NAMALWA (cell line): ENCODE data around the gene OSBPL9.
A peak's percentile ranks its signal among the peaks of the same experiment; 100 is the strongest.

Experiments used
- DNase-seq: peaks from one replicate; pipeline ENCODE4 v3.0.0-alpha.2; 2015; ENCODE audit warnings: low spot score

Gene OSBPL9

DNA sequence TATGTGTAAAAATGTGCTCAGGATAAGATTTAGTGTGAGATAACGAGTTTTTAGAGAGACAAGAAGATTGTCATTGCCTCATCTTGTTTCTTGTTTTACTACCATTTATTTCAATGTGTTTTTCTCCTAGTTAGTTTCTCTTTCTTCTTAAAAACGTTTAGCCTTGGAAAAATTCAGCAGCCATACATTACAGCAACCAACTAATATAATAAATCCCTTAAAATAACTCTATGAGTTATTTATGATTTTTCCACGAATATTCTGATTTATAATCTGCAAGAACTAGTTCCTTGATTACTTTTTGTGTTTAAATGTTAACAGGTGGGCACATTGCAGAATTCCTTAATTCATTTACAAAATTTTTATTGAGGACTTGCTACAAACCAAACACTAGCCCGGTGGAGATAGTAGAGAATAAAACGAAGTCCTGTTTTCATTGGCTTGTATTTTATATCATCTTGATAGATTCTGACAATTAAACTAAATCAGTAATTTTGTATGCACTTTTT, 118.9 kb downstream of the OSBPL9 start:
- no peak for DNase-seq

DNA sequence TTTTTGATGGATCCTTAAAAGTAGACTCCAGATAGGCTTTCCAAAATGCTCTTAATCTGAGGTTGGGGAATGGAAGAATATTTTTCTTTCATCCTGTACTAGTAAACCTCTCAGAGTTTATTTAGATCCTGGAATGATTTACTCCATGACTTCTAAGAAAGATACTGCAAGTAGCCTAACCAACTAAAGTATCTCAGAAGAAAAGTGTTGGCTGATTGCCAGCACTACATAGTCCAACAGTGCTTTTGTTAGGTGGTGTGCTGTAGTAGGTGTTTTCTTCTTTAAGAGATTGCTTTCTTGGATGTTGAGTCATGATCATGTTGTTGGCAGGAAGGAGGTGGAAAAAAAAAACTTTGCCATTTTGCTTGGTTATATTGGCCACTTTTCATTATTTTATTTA, 119.8 kb downstream of the OSBPL9 start:
- peak; percentile 31 for DNase-seq

DNA sequence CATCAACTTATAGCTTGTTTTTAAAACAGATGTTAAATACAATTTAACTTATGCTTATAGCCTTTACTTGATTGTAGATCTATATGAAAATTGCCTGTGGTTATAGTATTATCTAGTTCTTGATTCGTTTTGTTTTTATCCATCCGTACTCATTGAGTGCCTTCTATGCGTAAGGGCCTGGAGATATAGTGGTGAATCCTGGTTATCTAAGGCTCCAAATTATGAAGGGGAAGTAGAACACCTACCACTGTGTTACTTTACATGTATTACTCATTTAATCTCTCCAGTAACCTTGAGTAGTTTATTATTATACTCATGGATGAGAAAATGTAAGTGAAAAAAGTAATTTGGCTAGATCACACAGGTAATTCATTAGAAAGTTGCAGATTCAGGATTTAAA, 121.8 kb downstream of the OSBPL9 start:
- no peak for DNase-seq

- DNase-seq = no peak
Measured at GRCh38 chr1:51740652-51741051, 123.8 kb downstream of the OSBPL9 start.

- no peak for DNase-seq
Measured at GRCh38 chr1:51741121-51741681, 124.3 kb downstream of the OSBPL9 start.

GRCh38 chr1:51744506-51745303, 127.8 kb downstream of the OSBPL9 start:
- DNase-seq = no peak

DNA sequence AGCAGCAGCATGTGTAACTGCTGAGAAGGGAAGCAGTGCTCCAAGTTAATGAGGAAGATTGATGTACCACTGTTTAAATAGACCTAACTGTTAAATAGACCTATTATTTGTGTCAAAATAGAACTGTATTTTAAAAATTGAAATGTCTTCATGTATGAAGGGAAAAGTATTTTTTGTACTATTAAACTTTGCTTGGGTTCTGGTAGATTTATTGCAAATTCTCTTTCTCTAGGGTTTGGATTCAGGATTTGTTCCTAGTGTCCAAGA, 128.3 kb downstream of the OSBPL9 start:
- DNase-seq = no peak

GRCh38 chr1:51749151-51749550, 132.3 kb downstream of the OSBPL9 start:
- no peak for DNase-seq

DNA sequence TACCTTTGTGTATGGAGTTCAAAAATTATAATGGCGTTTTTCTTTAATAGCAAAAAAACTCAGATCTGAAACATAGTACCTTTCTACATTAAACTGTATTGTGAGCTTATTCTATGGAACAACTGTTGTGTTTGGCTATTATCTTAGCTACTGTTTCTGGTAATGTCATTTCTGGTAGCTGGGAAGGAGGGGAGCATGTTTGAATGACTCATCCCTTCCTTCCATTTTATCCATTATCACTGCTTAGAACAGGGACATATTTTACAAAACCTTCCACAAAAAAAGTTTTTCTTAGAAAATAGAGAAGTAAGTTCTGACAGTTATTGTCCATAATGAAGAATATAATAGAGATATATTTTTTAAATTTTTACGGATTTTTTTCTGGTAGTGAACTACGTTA, 133.3 kb downstream of the OSBPL9 start:
- no peak for DNase-seq

- DNase-seq = no peak
Measured at GRCh38 chr1:51750729-51751128, 133.8 kb downstream of the OSBPL9 start.

DNA sequence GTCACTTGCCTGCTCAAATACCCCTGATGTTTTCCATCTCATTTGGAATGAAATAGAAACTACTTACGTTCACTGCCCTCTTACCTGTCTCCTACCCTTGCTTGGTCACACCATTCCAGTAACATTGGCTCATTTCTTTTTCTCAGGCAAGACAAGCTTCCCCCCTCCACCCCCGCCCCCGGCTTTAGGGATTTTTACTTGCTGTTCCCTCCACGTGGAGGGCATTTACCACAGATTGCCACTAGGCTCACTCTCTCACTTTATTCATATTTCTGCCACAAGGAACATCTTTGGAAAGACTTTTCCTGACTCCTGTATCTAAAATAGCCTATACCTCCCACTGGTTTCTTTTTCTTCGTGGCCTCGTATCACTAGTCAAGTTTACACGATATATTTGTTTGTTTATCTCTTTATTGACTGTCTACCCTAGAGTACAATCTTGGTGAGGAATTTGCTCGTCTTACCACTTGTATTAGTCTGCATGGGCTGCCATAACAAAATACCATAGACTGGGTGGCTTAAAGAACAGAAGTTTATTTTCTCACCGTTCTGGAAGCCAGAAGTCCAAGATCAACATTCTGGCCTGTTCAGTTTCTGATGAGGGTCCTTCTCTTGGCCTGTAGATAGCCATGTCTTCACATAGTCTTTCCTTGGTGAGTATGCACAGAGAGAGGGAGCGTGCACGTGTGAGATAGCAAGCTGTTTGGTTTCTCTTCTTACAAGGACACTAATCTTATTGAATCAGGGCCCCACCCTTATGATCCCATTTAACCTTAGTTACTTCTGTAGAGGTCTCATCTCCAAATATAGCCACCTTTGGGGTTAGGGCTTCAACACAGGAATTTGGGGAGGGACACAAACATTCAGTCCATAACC, 135.4 kb downstream of the OSBPL9 start:
- no peak for DNase-seq

- DNase-seq = no peak
Measured at GRCh38 chr1:51753969-51754368, 137.1 kb downstream of the OSBPL9 start.

DNA sequence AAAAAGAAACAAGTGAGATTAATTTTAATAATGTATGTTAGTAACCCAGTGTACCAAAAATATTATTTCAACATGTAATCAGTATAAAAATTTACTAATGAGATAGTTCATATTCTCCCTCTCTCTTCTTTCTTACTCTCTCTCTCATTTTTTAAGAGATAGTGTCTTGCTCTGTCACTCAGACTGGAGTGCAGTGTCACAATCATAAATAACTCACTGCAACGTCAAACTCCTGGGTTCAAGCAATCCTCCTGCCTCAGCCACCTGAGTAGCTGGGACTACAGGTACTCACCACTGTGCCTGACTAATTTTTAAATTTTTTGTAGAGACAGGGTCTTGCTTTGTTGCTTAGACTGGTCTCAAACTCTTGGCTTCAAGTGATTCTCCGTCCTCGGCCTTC, 137.8 kb downstream of the OSBPL9 start:
- DNase-seq = no peak

DNA sequence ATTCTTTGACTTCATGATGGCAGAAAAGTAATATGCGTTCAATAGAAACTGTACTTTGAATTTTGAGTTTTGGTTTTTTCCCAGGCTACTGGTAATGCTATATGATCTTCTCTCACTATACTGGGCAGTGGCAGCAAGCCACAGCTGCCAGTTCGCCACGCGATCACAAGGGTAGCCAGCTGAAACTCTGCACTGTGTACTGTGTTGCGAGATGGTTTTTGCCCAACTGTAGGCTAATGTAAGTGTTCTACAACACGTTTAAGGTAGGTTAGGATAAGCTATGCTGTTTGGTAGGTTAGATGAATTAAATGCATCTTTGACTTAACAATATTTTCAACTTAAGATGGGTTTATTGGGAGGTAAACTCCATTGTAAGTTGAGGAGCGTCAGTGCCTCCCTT, 138.5 kb downstream of the OSBPL9 start:
- DNase-seq = no peak

- DNase-seq = no peak
Measured at GRCh38 chr1:51756290-51756689, 139.4 kb downstream of the OSBPL9 start.

GRCh38 chr1:51758310-51758709, 141.4 kb downstream of the OSBPL9 start:
- no peak for DNase-seq

DNA sequence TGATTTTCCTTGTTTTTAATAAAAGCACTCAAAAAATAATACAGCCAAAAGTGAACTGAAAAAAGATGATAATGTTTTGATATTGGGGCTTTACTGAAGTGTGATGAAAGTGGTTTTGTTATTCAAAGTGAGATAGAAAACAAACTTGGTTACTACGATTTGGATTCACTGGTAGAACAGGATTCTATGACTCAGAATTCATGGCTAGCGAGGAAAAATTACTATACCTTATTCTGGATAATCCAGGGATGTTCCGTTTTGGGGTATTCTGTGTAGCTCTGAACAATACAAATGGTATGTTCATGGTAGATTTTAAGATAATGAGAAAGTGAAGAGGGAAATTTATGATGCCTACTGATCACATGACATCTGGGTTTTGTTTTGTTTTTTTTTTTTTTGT, 144.0 kb downstream of the OSBPL9 start:
- no peak for DNase-seq

- no peak for DNase-seq
Measured at GRCh38 chr1:51761351-51761750, 144.5 kb downstream of the OSBPL9 start.

DNA sequence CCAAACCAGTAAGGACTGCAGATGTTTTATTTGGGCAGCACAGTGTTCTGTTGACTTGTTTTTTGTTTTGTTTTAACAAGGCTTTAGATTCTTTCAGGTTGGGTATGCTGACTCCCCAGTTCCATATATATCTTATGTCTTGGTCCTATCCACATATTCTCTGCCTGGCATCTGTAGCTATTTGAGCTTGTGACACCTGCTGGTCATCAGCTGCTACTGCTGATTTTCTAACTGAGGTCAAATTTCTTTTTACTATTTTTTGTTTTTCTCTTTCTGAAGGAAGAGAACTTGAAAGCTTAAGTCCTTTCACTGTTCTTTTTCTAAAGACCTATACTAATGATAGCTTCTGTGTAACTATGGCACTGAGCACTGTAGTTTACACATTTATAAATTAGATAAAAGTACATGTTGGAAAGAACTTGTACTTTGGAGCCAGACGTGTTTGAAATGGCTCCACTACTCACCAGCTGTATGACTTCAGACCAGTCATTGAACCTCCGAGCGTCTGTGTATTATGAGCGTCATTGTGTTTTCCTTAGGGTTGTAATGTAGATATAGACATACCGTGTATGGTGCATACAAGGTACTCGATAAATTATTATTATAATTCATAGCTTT, 152.2 kb downstream of the OSBPL9 start:
- DNase-seq = peak; percentile 74

GRCh38 chr1:51776408-51776807, 159.5 kb downstream of the OSBPL9 start:
- no peak for DNase-seq

GRCh38 chr1:51780927-51781326, 164.0 kb downstream of the OSBPL9 start:
- DNase-seq = no peak

GRCh38 chr1:51784997-51785421, 168.1 kb downstream of the OSBPL9 start:
- DNase-seq = no peak

DNA sequence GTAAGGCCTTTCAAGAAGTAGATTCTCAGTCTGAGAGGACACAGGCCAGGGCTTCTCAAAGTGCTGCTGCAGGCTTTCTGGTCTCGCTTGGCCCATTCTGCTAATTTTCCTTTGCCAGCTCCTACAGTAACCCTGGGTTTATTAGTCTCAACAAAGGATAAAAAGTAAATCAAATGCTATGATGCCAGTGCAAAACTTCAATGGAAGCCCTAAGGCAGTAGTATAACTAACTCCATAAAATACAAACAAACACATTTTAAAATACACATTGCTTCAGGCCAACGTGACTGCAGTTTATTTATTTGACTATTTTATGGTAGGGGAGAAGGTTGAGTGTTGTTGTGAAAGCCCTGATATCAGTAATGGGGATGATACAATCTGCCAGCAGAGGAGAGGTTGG, 172.0 kb downstream of the OSBPL9 start:
- no peak for DNase-seq
